Naive thymus-derived CD8-positive, alpha-beta T cell (primary cell): ENCODE data around the gene TPRG1. TPM values are rescaled to one million over a fixed set of nuclear protein-coding genes. Genes with fewer than 3 reads are reported as not detected.

Experiments
- ATAC-seq, 2 donors: fragments of 150-1000 bp; cut with Tn5 transposase in 1 of 2; sonication (Bioruptor Pico), chemical (Tn5 transposase) in 1 of 2; 1 replicate in 1 of 2; 2 replicates in 1 of 2; pipeline ENCODE4 v1.10.0; 2021; ENCODE audit warnings: mild to moderate bottlenecking in 2 of 2, moderate library complexity in 2 of 2
- POLR2A ChIA-PET: fragments of 350-600 bp; sonication (Branson Sonifier 250); formaldehyde crosslinking; loops from one replicate; lab custom pipeline; 2021; ENCODE audit warnings: antibody characterized with exemption; lab: Charles Lee
- DNase-seq, 10 donors: peaks; one replicate each; pipeline versions ENCODE4 v3.0.0 to v3.0.0-alpha.2; 2020 to 2022
- H3K27ac Mint-ChIP-seq, 10 donors: one replicate each; pipeline ENCODE4 v1.8.0; 2020 to 2022; ENCODE audit warnings: mild to moderate bottlenecking in 10 of 10, mixed read lengths in 10 of 10, moderate library complexity in 4 of 10, inconsistent platforms in 1 of 10
- H3K27me3 Mint-ChIP-seq, 5 donors: one replicate each; pipeline ENCODE4 v1.8.0; 2021 to 2022; ENCODE audit warnings: mixed read lengths in 5 of 5
- H3K36me3 Mint-ChIP-seq, 3 donors: one replicate each; pipeline ENCODE4 v1.8.0; 2020 to 2022; ENCODE audit warnings: mixed read lengths in 3 of 3, mild to moderate bottlenecking in 2 of 3, inconsistent platforms in 1 of 3
- H3K4me1 Mint-ChIP-seq, 4 donors: one replicate each; pipeline ENCODE4 v1.8.0; 2021 to 2022; ENCODE audit warnings: mixed read lengths in 4 of 4
- H3K4me3 Mint-ChIP-seq, 10 donors: one replicate each; pipeline ENCODE4 v1.8.0; 2020 to 2022; ENCODE audit warnings: mild to moderate bottlenecking in 10 of 10, mixed read lengths in 10 of 10, moderate library complexity in 6 of 10, inconsistent platforms in 1 of 10
- H3K9me3 Mint-ChIP-seq, 9 donors: one replicate each; pipeline ENCODE4 v1.8.0; 2020 to 2022; ENCODE audit warnings: mixed read lengths in 9 of 9, mild to moderate bottlenecking in 3 of 9, inconsistent platforms in 1 of 9, moderate library complexity in 1 of 9
- polyA plus RNA-seq, 3 donors: library from polyadenylated mRNA; unstranded; fragments of 300-500 nt; fragmentation: Illumina TruSeq; gene quantifications; one replicate each; pipeline ENCODE4 v1.2.3, GENCODE V29; 2021
- total RNA-seq, 8 experiments: library from RNA in 2 of 8; stranded (reverse) in 2 of 8; gene quantifications; one replicate each; pipeline ENCODE4 v1.2.3 and lab custom pipeline; 2021 to 2026

TPRG1 gene
- total and polyA plus RNA-seq, 5 experiments from 2014 or later = 0.04 to 10.6 (median 5.3) TPM

- Mint-ChIP-seq H3K36me3 (peaks cover 0 to 4% (median 2%) of the 10 kb centered on the region in 3 donors), H3K27me3 (peaks cover 0 to 3% (median 0%) of the 10 kb centered on the region in 5 donors), H3K4me3 (no peak overlapping the region), H3K4me1 (peaks cover 0 to 2% (median under 1%) of the 10 kb centered on the region in 4 donors), H3K27ac (peak overlapping the region in 1 of 10 donors; percentile 66), H3K9me3 (peaks cover 0 to 17% (median 2%) of the 10 kb centered on the region in 9 donors)
- ATAC-seq (no peak), DNase-seq (no peak)
- POLR2A ChIA-PET = no interaction called here
Measured at GRCh38 chr3:189237526-189237925, 65.8 kb downstream of the TPRG1 start.

DNA sequence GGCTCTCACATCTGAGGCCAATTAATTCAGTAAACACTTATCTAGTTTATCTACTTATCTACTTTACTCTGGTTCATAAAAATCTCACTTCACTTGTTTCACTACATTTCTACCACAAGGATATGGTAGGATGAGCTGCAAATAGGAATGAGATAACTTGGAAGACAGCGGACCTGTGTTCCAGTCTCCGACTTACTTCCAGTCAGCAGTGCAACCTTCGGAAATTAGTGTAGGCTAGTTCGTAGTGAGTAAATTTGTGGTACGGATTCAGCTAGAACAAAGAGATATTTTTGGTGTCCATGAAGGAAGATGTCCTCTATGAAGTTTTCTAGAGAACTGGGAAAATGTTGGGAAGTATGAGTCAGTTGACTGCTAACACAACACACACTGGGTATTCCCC lies 66.3 kb downstream of the TPRG1 start:
- DNase-seq = no peak
- Mint-ChIP-seq H3K36me3 (peaks cover 0 to 4% (median 4%) of the 10 kb centered on the region in 3 donors), H3K4me1 (peaks cover 0 to 2% (median under 1%) of the 10 kb centered on the region in 4 donors), H3K27me3 (peaks cover 0 to 3% (median 0%) of the 10 kb centered on the region in 5 donors), H3K4me3 (no peak overlapping the region), H3K27ac (no peak overlapping the region), H3K9me3 (peaks cover 2 to 17% (median 4%) of the 10 kb centered on the region in 9 donors)
- no peak for ATAC-seq
- POLR2A ChIA-PET = no interaction called here

GRCh38 chr3:189239616-189240015 lies 67.8 kb downstream of the TPRG1 start:
- POLR2A ChIA-PET = no interaction called here
- DNase-seq (no peak), ATAC-seq (no peak)
- H3K36me3 Mint-ChIP-seq = peaks cover 0 to 16% (median 9%) of the 10 kb centered on the region in 3 donors
- H3K27ac Mint-ChIP-seq = no peak overlapping the region
- H3K4me3 Mint-ChIP-seq = no peak overlapping the region
- H3K27me3 Mint-ChIP-seq = peaks cover 0 to 3% (median 0%) of the 10 kb centered on the region in 5 donors
- peaks cover 0 to 2% (median under 1%) of the 10 kb centered on the region in 4 donors for H3K4me1 Mint-ChIP-seq
- H3K9me3 Mint-ChIP-seq = peaks cover 4 to 32% (median 12%) of the 10 kb centered on the region in 9 donors

DNA sequence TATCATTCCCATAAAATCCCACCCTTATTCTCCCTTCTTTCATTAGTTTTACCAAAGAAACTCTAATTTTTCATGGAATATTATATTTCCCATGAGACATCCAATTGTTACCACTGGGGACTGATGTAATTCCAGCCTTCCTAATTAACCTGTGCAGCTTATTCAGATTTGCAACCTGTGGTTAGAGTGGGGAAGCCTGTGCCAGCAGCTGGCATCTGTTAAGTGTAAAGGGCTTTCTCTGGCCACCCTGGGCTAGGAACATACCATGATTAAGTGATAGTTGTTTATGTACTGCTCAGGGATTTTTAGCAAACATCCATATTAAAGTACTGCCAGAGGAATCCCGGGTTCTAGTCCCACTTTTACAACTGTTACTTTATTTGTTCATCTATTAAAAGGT lies 78.2 kb downstream of the TPRG1 start:
- H3K4me1 Mint-ChIP-seq = peaks cover 0 to 5% (median 0%) of the 10 kb centered on the region in 4 donors
- H3K4me3 Mint-ChIP-seq = no peak overlapping the region
- peaks cover 0 to 3% (median 0%) of the 10 kb centered on the region in 5 donors for H3K27me3 Mint-ChIP-seq
- DNase-seq (no peak), ATAC-seq (no peak)
- H3K36me3 Mint-ChIP-seq = peaks cover 0 to 7% (median 2%) of the 10 kb centered on the region in 3 donors
- H3K9me3 Mint-ChIP-seq = peaks cover 0 to 22% (median 7%) of the 10 kb centered on the region in 9 donors
- POLR2A ChIA-PET = no interaction called here
- H3K27ac Mint-ChIP-seq = no peak overlapping the region

- DNase-seq (no peak), ATAC-seq (no peak)
- Mint-ChIP-seq H3K27ac (peak overlapping the region in 1 of 10 donors; percentile 16), H3K36me3 (peaks cover 0 to 7% (median 0%) of the 10 kb centered on the region in 3 donors), H3K4me3 (no peak overlapping the region), H3K27me3 (peaks cover 0 to 4% (median 0%) of the 10 kb centered on the region in 5 donors), H3K9me3 (peaks cover 0 to 18% (median 7%) of the 10 kb centered on the region in 9 donors), H3K4me1 (no peaks in the 10 kb centered on the region)
- POLR2A ChIA-PET = no interaction called here
Measured at GRCh38 chr3:189258261-189258660, 86.5 kb downstream of the TPRG1 start.

DNA sequence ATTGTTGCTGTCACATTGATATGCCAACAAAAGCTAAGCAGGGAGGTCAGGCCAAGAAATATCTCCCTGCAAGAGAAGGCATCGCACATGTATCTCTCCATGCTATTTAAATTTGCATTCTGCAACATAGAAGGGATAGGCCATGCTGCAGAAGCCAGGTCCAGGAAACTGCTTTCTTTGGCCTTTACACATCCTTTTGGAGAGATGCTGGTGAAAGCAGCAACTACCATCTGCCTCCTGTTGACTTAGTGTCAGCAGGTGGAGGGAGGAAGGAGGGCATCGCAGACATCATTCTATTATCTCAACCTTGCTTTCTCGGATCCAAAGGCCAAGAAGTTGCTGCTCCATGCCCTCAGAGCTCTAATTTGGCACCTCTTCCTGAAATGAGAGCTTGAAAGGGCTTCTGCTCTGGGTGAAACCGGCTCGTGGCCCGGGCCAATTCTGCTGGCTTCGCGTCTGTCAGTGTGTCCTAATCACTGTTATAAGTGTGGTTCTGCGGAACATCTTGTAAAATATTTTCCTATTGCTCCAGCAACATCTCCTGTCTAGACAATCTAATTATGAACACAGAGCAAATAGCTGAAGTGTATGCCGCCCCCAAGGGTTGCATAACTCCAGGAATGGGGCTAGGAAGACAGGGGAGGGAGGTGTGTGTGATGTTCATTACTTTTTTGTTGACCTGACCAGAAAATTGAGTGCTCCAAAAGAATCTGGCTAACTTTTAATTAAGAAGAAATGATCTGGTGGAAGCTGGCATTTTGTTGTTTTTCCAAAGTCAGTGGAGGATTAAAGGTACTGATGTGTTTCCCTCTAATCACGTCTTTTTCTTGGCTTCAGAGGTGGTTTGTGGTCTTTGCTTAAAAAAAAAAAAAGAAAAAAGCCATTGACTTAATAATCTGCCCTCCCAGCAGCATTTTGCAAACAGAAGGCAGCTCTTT lies 89.1 kb downstream of the TPRG1 start:
- Mint-ChIP-seq H3K36me3 (no peaks in the 10 kb centered on the region), H3K27me3 (peaks cover 0 to 1% (median 0%) of the 10 kb centered on the region in 5 donors), H3K4me1 (no peaks in the 10 kb centered on the region), H3K4me3 (no peak overlapping the region), H3K27ac (no peak overlapping the region), H3K9me3 (peaks cover 0 to 3% (median 0%) of the 10 kb centered on the region in 9 donors)
- POLR2A ChIA-PET = no interaction called here
- DNase-seq (no peak), ATAC-seq (no peak)

DNA sequence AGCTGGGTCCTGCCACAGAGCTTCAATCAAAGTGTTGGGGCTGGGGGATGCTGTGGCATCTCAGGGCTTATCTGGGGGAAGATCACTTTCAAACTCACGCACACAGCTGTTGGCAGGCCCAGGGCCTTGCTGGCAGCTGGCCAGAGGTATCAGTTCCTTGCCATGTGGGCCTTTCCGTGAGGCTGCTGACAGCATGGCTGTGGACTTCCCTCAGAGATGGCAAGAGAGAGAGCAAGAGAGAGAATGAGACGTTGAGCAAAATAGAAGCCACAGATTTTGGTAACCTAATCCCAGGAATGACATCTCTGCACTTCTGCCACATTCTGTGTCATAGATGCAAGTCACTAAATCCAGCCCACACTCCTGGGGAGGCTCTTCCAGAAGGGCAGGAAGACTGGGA lies 91.0 kb downstream of the TPRG1 start:
- no peaks in the 10 kb centered on the region for H3K4me1 Mint-ChIP-seq
- no peak overlapping the region for H3K4me3 Mint-ChIP-seq
- no peaks in the 10 kb centered on the region for H3K36me3 Mint-ChIP-seq
- POLR2A ChIA-PET = no interaction called here
- H3K27me3 Mint-ChIP-seq = peaks cover 0 to 3% (median 0%) of the 10 kb centered on the region in 5 donors
- no peak for ATAC-seq
- no peaks in the 10 kb centered on the region for H3K9me3 Mint-ChIP-seq
- H3K27ac Mint-ChIP-seq = no peak overlapping the region
- no peak for DNase-seq

DNA sequence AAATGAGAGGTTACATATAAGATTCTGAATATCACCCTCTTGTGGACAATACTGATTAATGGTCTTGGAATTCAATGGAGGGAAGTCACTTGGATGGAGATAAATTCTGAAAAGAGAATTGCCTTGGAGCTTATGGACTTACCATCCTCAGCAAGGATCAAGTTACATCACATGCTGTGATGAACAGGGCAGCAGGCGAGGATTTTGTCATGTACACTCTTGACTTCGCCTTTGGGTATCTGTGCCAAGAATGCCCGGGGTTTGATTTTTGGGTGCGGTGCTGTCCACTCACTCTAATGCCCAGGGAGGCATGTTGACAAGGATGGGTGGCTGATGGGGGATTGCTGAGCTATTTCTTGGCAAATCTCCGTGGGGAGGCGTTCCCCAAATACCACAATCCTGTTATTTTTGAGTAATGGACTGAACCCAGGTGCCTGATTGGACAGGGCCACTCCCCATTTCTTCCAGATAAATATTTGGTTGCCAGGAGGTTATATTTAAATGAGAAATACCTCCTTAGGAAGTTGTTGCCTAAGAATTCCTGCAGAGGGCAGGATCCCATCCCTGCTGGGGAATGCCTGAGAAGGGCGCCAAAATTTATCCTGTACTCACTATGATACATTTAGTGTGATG lies 96.3 kb downstream of the TPRG1 start:
- POLR2A ChIA-PET = no interaction called here
- Mint-ChIP-seq H3K27me3 (peaks cover 0 to 3% (median 0%) of the 10 kb centered on the region in 5 donors), H3K27ac (no peak overlapping the region), H3K9me3 (no peaks in the 10 kb centered on the region), H3K4me3 (no peak overlapping the region), H3K36me3 (no peaks in the 10 kb centered on the region), H3K4me1 (peaks cover 5 to 7% (median 7%) of the 10 kb centered on the region in 4 donors)
- no peak for DNase-seq
- no peak for ATAC-seq

- DNase-seq = no peak
- POLR2A ChIA-PET = no interaction called here
Measured at GRCh38 chr3:189269365-189269764, 97.6 kb downstream of the TPRG1 start.

GRCh38 chr3:189270248-189270832 lies 98.6 kb downstream of the TPRG1 start:
- Mint-ChIP-seq H3K4me1 (peaks cover 10 to 18% (median 12%) of the 10 kb centered on the region in 4 donors), H3K4me3 (no peak overlapping the region), H3K9me3 (no peaks in the 10 kb centered on the region), H3K27ac (peak overlapping the region in 1 of 10 donors; percentile 74), H3K27me3 (peaks cover 0 to 3% (median 0%) of the 10 kb centered on the region in 5 donors), H3K36me3 (no peaks in the 10 kb centered on the region)
- DNase-seq = peak in 5 of 10 donors; percentile 0 to 33 (median 21)
- ATAC-seq = peak in 1 of 2 donors; percentile 44
- POLR2A ChIA-PET = no interaction called here

More at GRCh38 chr3:189269365-189269764, 97.6 kb downstream of the TPRG1 start:
- Mint-ChIP-seq H3K27me3 (peaks cover 0 to 3% (median 0%) of the 10 kb centered on the region in 5 donors), H3K4me3 (no peak overlapping the region), H3K27ac (peak overlapping the region in 1 of 10 donors; percentile 28), H3K9me3 (no peaks in the 10 kb centered on the region), H3K4me1 (peaks cover 9 to 15% (median 11%) of the 10 kb centered on the region in 4 donors), H3K36me3 (no peaks in the 10 kb centered on the region)
- ATAC-seq = no peak

DNA sequence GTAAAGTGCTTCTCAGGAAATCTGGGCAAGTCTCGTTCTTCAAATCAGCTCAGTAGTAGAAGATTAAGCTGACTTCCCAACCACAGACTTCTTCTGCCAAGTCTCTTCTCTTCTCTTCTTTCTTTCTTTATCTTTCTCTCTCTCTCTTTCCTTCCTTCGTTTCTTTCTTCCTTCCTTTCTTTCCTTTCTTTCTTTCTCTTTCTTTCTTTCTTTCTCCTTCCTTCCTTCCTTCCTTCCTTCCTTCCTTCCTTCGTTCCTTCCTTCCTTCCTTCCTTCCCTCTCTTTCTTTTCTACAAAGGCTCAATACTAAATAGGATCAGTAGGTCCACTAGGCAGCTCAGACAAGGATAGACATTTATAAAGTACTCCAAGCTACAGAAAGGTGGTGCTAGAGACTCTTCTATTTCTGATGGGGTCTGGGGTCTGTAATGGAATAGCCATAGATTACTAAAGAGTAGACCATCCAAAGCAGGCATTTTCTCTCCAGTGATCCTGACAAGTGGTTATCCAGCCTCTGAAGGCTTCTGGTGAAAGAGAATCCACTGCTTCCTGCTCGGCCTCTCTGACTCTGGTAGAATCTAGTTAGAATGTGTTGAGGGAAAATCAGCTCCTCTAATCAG lies 100.8 kb downstream of the TPRG1 start:
- DNase-seq (peak in 3 of 10 donors; percentile 31 to 39 (median 32)), ATAC-seq (peak; percentile 54 to 58)
- Mint-ChIP-seq H3K27me3 (peaks cover 0 to under 1% (median 0%) of the 10 kb centered on the region in 5 donors), H3K27ac (peak overlapping the region in 8 of 10 donors; percentile 18 to 77 (median 61)), H3K4me1 (peaks cover 15 to 29% (median 23%) of the 10 kb centered on the region in 4 donors), H3K4me3 (peak overlapping the region in 1 of 10 donors; percentile 38), H3K36me3 (no peaks in the 10 kb centered on the region), H3K9me3 (peaks cover 0 to 1% (median 0%) of the 10 kb centered on the region in 9 donors)
- POLR2A ChIA-PET = interaction anchor here (1.2 kb wide), 1 partner anchor 675 kb away, joined by 4 read pairs; no protein-coding TSS in a partner anchor

- POLR2A ChIA-PET = no interaction called here
- peaks cover 17 to 36% (median 28%) of the 10 kb centered on the region in 4 donors for H3K4me1 Mint-ChIP-seq
- no peak for DNase-seq
- H3K36me3 Mint-ChIP-seq = no peaks in the 10 kb centered on the region
- H3K27ac Mint-ChIP-seq = peak overlapping the region in 1 of 10 donors; percentile 26
- H3K27me3 Mint-ChIP-seq = no peaks in the 10 kb centered on the region
- H3K4me3 Mint-ChIP-seq = no peak overlapping the region
- peaks cover 0 to 1% (median 0%) of the 10 kb centered on the region in 9 donors for H3K9me3 Mint-ChIP-seq
- ATAC-seq = no peak
Measured at GRCh38 chr3:189273736-189274135, 102.0 kb downstream of the TPRG1 start.
